Activated naive CD8-positive, alpha-beta T cell treated with anti-CD3 and anti-CD28 coated beads, Interleukin-2, amount 10 ng/mL, durations not matched to agents 7 days and 5 days (primary cell): Measurements from ENCODE around the gene ALPG. TPM values are rescaled to one million over a fixed set of nuclear protein-coding genes. Genes with fewer than 3 reads are reported as not detected.
"Not testable (repeated sequence)": the region's sequence is repeated elsewhere in the genome, so short reads cannot be mapped to it uniquely, and the experiment has no call there.

Experiments
- ATAC-seq: fragments of 150-1000 bp; cut with Tn5 transposase; one replicate; pipeline ENCODE4 v1.10.0; 2021; ENCODE audit warnings: low read depth, moderate library complexity
- POLR2A ChIA-PET: fragments of 350-600 bp; sonication (Branson Sonifier 250); formaldehyde crosslinking; loops from one replicate; lab custom pipeline; 2021; ENCODE audit warnings: antibody characterized with exemption; lab: Charles Lee
- DNase-seq: peaks from one replicate; pipeline ENCODE4 v3.0.0; 2021
- H3K27ac Mint-ChIP-seq: one replicate; pipeline ENCODE4 v1.8.0; 2022; ENCODE audit warnings: mild to moderate bottlenecking, mixed read lengths
- H3K27me3 Mint-ChIP-seq: one replicate; pipeline ENCODE4 v1.8.0; 2022; ENCODE audit warnings: mild to moderate bottlenecking, moderate library complexity, mixed read lengths
- H3K36me3 Mint-ChIP-seq: one replicate; pipeline ENCODE4 v1.8.0; 2021; ENCODE audit warnings: mild to moderate bottlenecking, mixed read lengths
- H3K4me1 Mint-ChIP-seq: one replicate; pipeline ENCODE4 v1.8.0; 2021; ENCODE audit warnings: mixed read lengths
- H3K4me3 Mint-ChIP-seq: one replicate; pipeline ENCODE4 v1.8.0; 2022; ENCODE audit warnings: mild to moderate bottlenecking, moderate library complexity, mixed read lengths
- H3K9me3 Mint-ChIP-seq: one replicate; pipeline ENCODE4 v1.8.0; 2021; ENCODE audit warnings: mixed read lengths
- total RNA-seq, 2 experiments: library from RNA; stranded (reverse); gene quantifications; one replicate each; pipeline ENCODE4 v1.2.3, GENCODE V29; 2021

Gene ALPG
- total RNA-seq, 2 experiments from 2014 or later, result not detected

- H3K4me3 Mint-ChIP-seq, result no peak overlapping the region
- H3K9me3 Mint-ChIP-seq, result no peaks in the 10 kb centered on the region
- H3K27ac Mint-ChIP-seq, result no peak overlapping the region
- POLR2A ChIA-PET, result no interaction called here
- ATAC-seq (no peak), DNase-seq (peak; percentile 46)
- no peaks in the 10 kb centered on the region for H3K27me3 Mint-ChIP-seq
- peaks cover 5% of the 10 kb centered on the region for H3K4me1 Mint-ChIP-seq
- no peaks in the 10 kb centered on the region for H3K36me3 Mint-ChIP-seq
Observed at GRCh38 chr2:232438951-232439757, 32.5 kb downstream of the ALPG start.

GRCh38 chr2:232439758-232440135 is 33.1 kb downstream of the ALPG start:
- Mint-ChIP-seq H3K9me3 (no peaks in the 10 kb centered on the region), H3K27ac (no peak overlapping the region), H3K27me3 (no peaks in the 10 kb centered on the region), H3K4me1 (peaks cover 5% of the 10 kb centered on the region), H3K4me3 (no peak overlapping the region), H3K36me3 (no peaks in the 10 kb centered on the region)
- POLR2A ChIA-PET, result no interaction called here
- no peak for ATAC-seq
- DNase-seq, result peak; percentile 38

- H3K4me1 Mint-ChIP-seq, H3K9me3 Mint-ChIP-seq, H3K27me3 Mint-ChIP-seq, H3K4me3 Mint-ChIP-seq, POLR2A ChIA-PET, H3K36me3 Mint-ChIP-seq, H3K27ac Mint-ChIP-seq: not testable (repeated sequence)
- DNase-seq, result peak; percentile 92
- ATAC-seq, result peak; percentile 88
Observed at GRCh38 chr2:232440220-232441018, 33.8 kb downstream of the ALPG start.

GRCh38 chr2:232441147-232441651 is 34.6 kb downstream of the ALPG start:
- DNase-seq (no peak), ATAC-seq (no peak)
- no peak overlapping the region for H3K27ac Mint-ChIP-seq
- no peaks in the 10 kb centered on the region for H3K27me3 Mint-ChIP-seq
- no peak overlapping the region for H3K4me3 Mint-ChIP-seq
- POLR2A ChIA-PET, result no interaction called here
- H3K9me3 Mint-ChIP-seq, result no peaks in the 10 kb centered on the region
- H3K4me1 Mint-ChIP-seq, result peaks cover 5% of the 10 kb centered on the region
- no peaks in the 10 kb centered on the region for H3K36me3 Mint-ChIP-seq

GRCh38 chr2:232441922-232442321 is 35.3 kb downstream of the ALPG start:
- H3K9me3 Mint-ChIP-seq, H3K4me3 Mint-ChIP-seq, POLR2A ChIA-PET, H3K4me1 Mint-ChIP-seq, H3K27ac Mint-ChIP-seq, DNase-seq, ATAC-seq, H3K36me3 Mint-ChIP-seq, H3K27me3 Mint-ChIP-seq: not testable (repeated sequence)

- POLR2A ChIA-PET, result not testable (repeated sequence)
Observed at GRCh38 chr2:232442431-232442830, 35.8 kb downstream of the ALPG start.

GRCh38 chr2:232443047-232443446 is 36.4 kb downstream of the ALPG start:
- H3K9me3 Mint-ChIP-seq, POLR2A ChIA-PET, H3K27me3 Mint-ChIP-seq, ATAC-seq, H3K27ac Mint-ChIP-seq, H3K4me3 Mint-ChIP-seq, H3K4me1 Mint-ChIP-seq, DNase-seq, H3K36me3 Mint-ChIP-seq: not testable (repeated sequence)

More at GRCh38 chr2:232442431-232442830, 35.8 kb downstream of the ALPG start:
- not testable (repeated sequence) for DNase-seq, H3K27me3 Mint-ChIP-seq, H3K9me3 Mint-ChIP-seq, H3K36me3 Mint-ChIP-seq, H3K27ac Mint-ChIP-seq, H3K4me3 Mint-ChIP-seq, H3K4me1 Mint-ChIP-seq, ATAC-seq

- H3K27me3 Mint-ChIP-seq, ATAC-seq, H3K27ac Mint-ChIP-seq, H3K4me1 Mint-ChIP-seq, DNase-seq, H3K4me3 Mint-ChIP-seq, H3K36me3 Mint-ChIP-seq, POLR2A ChIA-PET, H3K9me3 Mint-ChIP-seq: not testable (repeated sequence)
Observed at GRCh38 chr2:232443669-232444408, 37.2 kb downstream of the ALPG start.

- Mint-ChIP-seq H3K27ac (no peak overlapping the region), H3K27me3 (peaks cover 2% of the 10 kb centered on the region), H3K9me3 (no peaks in the 10 kb centered on the region), H3K4me3 (no peak overlapping the region), H3K36me3 (no peaks in the 10 kb centered on the region), H3K4me1 (peaks cover 8% of the 10 kb centered on the region)
- ATAC-seq, result peak; percentile 45
- POLR2A ChIA-PET, result interaction anchor here (0.6 kb wide), 1 partner anchor 201 kb away, joined by 3 read pairs; no protein-coding TSS in a partner anchor
- peak; percentile 67 for DNase-seq
Observed at GRCh38 chr2:232444409-232445148, 37.9 kb downstream of the ALPG start.

- H3K36me3 Mint-ChIP-seq, H3K27me3 Mint-ChIP-seq, H3K9me3 Mint-ChIP-seq, H3K27ac Mint-ChIP-seq, H3K4me3 Mint-ChIP-seq, ATAC-seq, DNase-seq, H3K4me1 Mint-ChIP-seq: not testable (repeated sequence)
- POLR2A ChIA-PET, result interaction anchor here (0.6 kb wide), 1 partner anchor 201 kb away, joined by 3 read pairs; no protein-coding TSS in a partner anchor
Observed at GRCh38 chr2:232445149-232445885, 38.7 kb downstream of the ALPG start.

GRCh38 chr2:232446266-232446777 is 39.7 kb downstream of the ALPG start:
- ATAC-seq, result peak; percentile 40
- POLR2A ChIA-PET, result not testable (repeated sequence)

GRCh38 chr2:232447091-232447620 is 40.5 kb downstream of the ALPG start:
- H3K4me3 Mint-ChIP-seq, result no peak overlapping the region
- ATAC-seq (no peak), DNase-seq (no peak)
- no peaks in the 10 kb centered on the region for H3K36me3 Mint-ChIP-seq
- no peak overlapping the region for H3K27ac Mint-ChIP-seq
- peaks cover 2% of the 10 kb centered on the region for H3K27me3 Mint-ChIP-seq
- peaks cover 5% of the 10 kb centered on the region for H3K4me1 Mint-ChIP-seq
- POLR2A ChIA-PET, result no interaction called here
- H3K9me3 Mint-ChIP-seq, result no peaks in the 10 kb centered on the region

More at GRCh38 chr2:232446266-232446777, 39.7 kb downstream of the ALPG start:
- H3K27me3 Mint-ChIP-seq, H3K9me3 Mint-ChIP-seq, H3K27ac Mint-ChIP-seq, H3K4me3 Mint-ChIP-seq, H3K36me3 Mint-ChIP-seq, H3K4me1 Mint-ChIP-seq: not testable (repeated sequence)
- peak; percentile 33 for DNase-seq
